HG02759 (cell line): Measurements from ENCODE around the gene IFT88.
"Not testable (repeated sequence)": the region's sequence is repeated elsewhere in the genome, so short reads cannot be mapped to it uniquely, and the experiment has no call there.

Source experiments
- ATAC-seq: cut with Tn5 transposase; IDR thresholded peaks from one replicate; pipeline ENCODE4 v1.9.1; 2021; ENCODE audit warnings: mild to moderate bottlenecking, moderate library complexity; ENCODE audit not compliant: unreplicated experiment

Gene IFT88

DNA sequence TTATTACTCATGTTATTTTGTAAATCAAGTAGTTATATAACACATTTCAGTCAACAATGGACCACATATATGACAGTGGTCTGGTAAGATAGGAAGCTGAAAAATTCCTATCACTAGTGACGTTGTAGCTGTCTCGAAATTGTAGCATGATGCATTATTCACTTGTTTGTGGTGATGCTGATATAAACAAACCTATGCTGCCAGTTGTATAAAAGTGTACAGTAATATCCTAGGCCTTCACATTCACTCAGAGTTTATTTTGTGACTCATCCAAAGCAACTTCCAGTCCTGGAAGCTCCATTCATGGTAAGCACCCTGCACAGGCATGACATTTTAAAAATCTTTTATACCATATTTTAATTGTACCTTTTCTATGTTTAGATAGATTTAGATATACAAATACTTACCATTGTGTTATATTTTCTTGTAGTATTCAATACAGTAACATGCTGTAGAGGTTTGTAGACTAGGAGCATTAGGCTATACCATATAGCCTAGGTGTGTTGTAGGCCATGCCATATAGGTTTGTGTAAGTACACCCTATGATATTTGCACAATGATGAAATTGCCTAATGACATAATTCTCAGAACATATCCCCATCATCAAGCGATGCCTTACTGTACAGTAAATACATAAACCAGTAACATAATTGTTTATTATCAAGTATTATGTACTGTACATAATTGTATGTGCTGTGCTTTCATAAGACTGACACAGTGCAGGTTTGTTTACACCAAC lies 49.3 kb downstream of the IFT88 start:
- no peak for ATAC-seq

DNA sequence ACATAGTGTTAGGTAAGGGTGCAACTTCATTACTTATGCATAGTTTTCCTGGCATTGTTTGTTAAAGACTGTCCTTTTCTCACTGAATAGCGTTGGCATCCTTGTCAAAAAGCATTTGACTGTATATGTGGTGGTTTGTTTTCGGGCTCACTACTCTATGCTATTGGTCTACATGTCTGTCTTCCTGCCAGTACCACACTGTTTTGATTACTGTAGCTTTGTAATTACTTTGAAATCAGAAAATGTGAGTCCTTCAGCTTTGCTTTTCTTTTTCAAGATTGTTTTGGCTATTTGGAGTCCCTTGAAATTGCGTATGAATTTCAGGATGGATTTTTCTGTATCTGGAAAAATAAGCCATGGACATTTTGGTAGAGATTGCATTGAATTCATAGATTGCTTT lies 56.0 kb downstream of the IFT88 start:
- ATAC-seq = no peak

DNA sequence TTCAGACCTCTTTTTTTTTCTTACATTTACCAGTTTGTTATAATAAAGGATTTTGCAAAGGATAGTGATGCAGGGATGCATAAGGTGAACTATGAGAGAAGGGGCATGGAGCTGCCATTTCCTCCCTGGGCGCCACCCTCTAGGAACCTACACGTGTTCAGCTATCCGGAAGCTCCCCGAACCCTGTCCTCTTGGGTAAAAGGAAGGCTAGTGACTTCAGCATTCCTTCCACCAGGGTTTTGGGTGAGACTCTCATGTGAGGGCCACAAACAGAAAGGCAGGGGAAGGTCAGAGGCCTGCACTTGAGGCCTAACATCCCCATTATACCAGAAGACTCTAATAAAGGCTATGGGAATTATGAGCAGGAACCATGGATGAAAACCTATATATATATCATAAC lies 57.3 kb downstream of the IFT88 start:
- ATAC-seq = no peak

DNA sequence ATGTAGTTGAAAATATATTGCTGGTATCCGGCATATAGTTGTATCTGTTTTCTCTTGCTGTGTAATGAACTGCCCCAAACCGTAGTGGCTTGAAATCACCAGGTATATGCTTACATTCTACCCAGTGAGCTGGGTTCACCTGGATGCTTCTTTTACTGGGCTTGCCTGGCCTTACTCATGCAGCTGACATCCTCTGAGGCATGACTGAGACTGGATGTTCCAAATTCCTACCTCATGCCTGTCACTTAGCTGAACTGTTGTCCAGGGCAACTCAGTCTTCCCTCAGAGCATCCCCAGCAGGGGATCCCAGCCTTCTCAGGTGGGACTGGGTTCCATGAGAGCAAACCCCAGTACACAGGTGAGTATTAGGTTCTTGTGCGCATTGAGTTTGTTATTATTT lies 66.8 kb downstream of the IFT88 start:
- no peak for ATAC-seq

DNA sequence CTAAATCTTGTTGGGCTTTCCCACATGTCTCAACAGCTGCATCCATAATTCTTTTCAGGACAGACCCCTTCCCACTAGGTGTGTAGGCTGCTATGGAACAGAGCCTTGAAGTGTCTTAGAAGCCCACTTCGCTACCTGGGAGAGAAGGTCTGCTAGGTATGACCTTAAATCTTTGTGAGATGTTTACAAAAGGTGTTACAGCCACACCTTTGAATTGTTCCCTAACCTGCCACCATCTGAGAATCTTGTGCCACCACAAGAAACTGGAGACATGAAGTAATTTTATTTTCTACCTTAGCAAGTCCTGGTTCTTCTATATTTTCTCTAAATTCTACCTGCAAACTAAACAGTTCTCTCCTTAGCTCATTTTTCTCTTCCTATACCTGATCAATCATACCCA lies 69.1 kb downstream of the IFT88 start:
- no peak for ATAC-seq

DNA sequence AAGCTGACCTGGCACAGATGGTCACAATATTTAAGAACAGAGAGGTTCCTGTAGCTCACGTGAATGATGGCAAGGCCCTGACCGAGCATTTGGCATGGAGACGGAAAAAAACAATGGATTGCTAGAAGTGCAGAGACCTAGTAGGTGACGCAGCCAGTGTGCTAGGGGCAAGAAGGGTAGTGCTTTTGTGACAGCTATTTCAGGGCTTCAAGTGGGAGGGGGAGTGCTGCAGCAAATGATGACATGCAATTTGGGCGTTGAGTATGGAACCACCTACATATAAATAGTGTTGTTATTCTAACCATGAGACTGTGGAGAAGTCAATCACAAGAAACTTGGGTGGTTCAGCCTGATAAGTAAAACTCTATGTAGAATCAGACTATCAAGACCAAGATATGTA lies 70.9 kb downstream of the IFT88 start:
- ATAC-seq = no peak

DNA sequence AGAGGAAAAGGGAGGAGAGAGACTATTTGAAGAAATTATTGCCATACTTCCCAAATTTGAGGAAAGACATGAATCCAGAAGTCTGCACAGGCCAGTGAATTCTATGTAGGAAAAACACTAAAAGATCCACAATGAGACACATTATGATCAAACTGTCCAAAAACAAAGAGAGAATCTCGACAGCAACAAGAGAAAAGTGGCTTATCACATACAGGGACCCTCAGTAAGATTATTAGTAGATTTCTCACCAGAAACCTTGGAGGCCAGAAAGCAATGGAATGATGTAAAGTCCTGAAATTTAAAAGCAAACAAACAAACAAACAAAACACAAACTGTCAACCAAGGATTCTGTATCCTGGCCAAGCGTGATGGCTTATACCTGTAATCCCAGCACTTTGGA lies 80.8 kb downstream of the IFT88 start:
- ATAC-seq = no peak

DNA sequence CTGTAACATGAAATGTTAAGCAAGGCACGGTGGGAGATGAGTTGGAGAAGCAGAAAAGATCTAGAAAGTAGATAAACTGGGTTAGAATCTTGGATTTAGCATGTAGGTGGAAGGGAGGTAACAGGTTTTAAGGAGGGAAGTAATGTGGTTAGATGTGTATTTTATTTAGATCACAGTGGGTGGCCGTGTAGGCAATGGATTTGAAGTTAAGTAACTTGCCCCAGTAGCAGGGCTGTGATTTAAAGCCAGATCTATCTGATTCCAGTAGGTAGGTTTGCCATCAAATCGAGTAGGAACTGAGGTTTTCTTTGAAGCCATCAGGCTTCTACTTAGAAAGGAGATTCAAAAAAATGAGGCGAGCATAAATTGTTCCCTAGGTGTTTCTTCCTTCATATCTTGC lies 86.0 kb downstream of the IFT88 start:
- no peak for ATAC-seq

DNA sequence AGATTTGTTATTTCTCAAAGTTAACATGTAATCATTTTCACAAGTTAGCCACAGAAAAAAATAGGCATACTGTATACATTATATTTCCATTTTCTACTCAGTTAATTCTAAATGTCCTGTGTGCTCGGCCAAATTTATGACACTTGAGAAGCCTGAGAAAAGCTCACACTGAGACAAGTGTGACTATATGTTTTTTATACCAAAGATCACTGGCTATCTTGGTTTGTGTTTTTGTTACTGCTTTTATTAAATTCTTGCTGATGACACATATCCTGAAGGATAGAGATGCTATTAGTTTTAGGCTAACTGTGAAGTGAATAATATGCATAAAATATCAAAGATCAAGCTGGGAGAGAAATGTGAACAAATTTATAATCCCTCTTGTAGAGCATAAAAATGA lies 87.2 kb downstream of the IFT88 start:
- ATAC-seq = no peak

DNA sequence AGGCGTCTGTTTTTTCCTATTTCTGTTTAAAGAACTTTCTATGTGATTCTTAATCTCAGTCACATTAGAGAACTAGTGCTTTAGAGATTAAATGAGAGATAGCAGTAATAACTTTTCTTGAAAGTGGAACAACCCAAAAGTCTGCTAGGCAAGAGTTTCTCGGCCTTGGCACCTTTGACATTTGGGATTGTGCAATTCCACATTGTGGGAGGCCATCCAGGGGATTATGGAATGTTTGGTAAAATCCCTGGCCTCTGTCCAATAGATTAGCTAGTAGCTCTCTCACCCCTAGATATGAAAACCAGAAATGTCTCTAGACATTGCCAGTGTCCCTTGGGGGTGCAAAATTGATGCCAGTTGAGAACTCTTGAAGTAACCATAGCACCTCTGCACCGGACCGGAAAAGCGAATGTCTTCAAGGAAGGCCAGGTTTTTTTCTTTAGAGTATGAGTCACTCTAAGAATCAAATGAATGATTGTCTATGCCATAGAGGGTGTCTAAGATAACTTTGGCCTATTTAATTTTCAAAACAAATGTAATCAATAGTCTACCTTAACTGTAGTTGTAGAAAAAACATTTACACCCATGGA lies 91.6 kb downstream of the IFT88 start:
- ATAC-seq = no peak

DNA sequence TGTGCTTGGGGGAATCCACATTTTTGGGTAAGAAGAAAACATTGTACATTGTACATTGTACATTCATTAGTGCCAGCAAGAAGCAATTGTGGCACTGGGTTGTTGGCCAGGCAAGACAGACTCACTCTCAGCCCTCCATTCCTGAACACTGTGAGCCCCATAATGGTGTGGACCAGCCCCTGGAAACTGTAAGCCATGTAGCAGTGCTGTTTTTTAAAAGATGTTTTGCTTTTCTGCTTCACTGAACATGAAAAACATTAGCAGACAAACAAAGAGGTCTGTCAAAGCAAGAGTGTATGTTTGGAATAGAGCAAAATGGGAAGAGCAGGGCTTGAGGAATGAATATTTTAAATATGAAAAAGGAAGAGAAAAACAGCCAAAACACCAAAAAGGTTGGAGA lies 97.4 kb downstream of the IFT88 start:
- ATAC-seq = no peak

DNA sequence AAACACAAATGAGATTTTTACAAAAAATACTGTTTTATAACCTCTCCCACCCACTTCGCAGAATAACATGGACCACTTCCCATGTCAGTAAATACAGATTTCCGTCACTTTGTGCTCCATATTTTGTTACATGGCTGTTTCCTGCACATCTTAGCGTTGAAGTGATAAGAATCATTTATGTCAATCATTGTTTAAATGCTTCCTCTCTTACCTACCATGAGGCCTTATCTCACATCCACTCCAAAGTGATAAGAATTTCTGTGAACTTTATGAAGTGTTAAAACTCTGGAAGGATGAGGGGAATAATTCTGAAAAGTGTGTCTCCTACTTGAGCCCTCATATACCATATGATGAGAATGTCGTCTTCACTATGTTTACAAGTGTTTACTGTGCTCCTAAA lies 100.0 kb downstream of the IFT88 start:
- no peak for ATAC-seq

DNA sequence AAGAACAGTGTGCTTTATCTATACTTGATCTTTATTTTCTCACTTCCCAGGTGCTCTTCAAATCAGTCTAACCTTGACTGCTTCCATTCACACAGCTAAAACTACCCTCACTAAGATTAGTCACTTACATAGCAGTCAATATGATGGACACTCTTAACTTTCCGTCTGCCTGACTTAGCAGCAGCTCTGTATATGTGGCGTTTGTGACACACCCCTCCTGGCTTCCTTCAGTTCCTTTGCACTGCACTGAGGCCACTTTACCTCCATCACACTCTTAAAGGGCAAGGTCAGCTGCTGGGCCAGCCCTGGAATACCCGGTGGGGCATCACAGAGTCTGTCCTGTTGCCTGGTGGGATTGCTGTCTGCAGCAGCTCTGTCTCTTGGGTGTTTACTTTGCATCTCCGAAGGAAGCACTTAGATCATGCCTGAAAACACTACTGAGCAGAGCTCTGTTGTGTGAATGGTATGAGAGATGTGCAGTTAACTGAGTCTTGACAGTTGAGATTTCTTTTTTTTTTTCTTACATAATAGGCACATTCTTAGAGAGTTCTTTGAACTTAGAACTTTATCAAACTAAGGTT lies 101.0 kb downstream of the IFT88 start:
- no peak for ATAC-seq

DNA sequence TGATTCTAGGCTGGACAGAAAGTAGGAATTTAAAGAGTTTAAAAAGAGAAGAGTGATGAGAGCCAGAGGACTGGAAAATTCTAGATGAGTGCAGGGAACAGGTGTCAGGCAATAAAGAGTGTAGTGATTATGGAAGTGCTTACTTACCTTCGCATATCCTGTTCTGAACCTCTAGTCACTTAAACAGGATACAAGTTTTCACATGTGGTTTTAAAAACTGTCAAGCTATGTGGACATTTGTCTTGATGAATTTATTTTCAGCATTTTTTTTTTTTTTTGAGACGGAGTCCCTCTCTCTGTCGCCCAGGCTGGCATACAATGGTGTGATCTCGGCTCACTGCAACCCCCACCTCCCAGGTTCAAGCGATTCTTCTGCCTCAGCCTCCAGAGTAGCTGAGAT lies 102.2 kb downstream of the IFT88 start:
- no peak for ATAC-seq

DNA sequence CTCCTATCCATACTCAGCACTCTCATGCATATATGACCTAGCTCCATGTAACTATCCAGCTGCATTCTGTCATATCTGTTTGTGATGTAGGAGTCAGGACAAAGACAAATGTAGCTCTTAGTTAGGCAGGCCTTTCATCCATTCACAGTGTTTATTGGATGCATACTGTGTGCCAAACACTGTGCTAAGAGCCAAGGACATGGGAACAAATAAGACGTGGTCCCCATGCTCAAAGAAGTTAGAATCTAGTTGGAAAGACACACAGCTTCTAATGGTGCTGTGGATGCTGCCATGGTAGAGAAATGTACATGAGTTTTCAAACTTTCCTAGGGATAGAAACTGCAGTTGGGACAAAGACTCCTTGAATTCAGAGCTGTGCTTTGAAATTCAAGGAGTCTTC lies 104.8 kb downstream of the IFT88 start:
- ATAC-seq = no peak

DNA sequence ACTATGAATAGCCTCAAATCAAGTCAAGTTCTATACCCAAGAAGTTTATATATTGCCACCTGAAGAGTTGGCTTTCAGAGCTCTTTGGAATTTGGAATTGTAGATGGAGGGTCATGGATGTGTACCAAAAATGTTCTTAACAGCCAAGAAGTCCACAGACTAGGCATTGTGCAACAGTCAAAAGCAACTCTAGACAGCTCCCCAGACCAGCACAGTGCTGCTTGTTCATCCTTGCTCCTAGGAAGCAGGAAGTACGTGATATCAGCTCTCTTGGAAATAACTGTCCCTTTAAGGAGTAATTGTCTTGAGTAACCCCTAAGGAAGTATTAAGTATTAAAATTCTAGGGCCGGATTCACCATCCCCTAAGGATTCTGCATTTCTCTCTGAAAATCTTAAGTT lies 105.8 kb downstream of the IFT88 start:
- ATAC-seq = no peak

DNA sequence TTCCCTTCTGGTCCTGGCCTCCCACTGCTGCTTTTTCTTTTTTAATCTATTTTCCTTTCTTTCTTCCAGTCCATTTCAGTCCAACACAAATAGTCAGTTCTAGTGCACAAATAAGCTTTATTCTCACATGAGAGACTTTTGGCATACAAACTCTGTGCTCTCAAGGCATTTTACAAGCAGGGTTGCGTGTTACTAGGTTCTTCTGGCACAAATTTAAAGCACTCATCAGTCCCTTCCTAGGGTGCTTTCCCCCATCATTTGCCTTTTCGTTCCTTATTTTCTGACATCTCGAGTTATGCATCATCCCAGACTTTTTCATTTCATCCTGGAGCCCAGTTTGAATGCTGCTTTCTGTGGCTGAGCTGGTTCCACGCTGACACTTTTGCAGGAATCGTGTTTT lies 106.8 kb downstream of the IFT88 start:
- ATAC-seq = no peak

DNA sequence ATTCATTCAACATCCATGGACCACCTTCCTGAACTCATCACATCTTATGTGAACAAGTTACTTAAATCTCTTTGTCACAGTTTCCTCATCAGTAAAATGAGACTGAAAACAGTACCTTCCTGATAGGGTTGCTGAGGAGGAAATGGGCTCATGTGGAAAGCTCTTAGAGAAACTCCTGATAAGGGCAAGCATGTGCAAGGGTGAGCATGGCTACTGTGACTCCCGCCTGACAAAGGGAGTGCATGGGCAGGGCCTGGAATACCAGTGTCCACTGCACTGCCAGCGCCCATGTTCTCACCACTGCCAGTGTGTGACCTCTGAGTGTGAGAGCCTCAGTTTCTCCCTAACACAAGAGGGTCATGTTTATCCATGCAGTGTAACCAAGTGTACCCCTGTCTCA lies 109.3 kb downstream of the IFT88 start:
- ATAC-seq = no peak

DNA sequence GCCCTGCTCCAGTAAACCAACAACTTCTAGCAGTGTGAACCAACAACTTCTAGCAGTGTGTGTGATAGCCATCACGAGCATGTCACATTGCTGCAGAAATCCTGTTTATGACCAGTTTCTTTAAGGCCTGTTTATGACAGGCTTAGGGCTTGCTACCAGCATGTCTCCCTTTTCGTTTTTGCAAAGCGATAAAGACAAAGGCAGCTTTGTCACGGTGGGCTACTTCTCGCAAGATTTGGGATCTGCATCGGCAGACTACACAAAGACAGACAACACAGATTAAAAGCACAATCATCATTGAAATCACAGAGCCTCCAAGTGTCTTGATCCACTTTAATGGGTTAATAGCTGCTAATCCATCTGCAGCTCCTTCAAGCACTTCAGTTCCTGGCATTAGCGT lies 111.6 kb downstream of the IFT88 start:
- ATAC-seq = not testable (repeated sequence)

DNA sequence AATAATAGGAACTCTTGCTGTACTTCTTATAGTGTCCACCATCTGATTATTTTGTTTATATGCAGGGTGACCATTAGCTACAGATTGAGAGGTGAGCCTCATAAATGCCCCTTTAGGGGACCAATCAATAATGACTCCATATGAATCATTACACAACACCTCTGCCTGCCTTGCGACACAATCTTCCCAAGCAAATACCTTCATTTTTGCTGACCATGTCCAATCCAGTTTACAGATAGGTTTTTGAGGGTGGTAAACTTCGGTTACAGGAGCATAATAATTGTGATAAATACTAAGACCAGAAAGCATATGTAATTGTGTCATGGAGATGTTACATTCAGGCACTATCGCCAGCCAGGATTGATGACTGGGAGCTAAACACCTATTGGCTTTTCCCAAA lies 112.9 kb downstream of the IFT88 start:
- no peak for ATAC-seq

DNA sequence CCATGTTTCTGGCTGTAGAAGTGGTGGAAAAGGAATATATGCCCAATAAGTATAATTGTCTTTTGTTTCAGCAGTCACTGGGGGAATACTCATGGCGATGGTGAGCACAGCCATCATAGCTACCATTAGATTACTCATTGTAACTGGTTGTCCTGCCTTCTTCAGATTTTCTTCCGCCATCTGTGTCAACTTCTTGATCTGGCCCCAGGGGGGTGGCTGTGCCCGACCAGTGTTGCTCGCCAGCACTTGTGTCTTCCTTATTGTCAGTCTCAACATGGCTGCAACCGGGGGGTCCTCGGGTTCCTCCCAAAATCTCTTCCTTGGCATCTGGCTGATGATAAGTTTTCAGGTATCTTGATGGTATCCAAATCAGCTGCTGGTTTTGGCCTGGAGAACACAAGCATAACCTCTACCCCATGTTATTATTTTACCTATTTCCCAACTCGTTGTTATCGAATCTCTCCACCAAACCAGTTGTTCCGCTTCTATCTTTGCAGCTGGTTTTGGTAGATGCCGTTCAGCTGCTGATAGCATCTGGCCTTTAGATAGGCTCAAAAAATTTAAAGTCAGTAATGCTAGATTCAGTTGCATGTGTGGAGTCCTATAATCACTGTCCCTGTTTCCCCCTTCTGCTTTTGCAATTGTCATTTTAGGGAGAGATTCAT lies 113.6 kb downstream of the IFT88 start:
- no peak for ATAC-seq

DNA sequence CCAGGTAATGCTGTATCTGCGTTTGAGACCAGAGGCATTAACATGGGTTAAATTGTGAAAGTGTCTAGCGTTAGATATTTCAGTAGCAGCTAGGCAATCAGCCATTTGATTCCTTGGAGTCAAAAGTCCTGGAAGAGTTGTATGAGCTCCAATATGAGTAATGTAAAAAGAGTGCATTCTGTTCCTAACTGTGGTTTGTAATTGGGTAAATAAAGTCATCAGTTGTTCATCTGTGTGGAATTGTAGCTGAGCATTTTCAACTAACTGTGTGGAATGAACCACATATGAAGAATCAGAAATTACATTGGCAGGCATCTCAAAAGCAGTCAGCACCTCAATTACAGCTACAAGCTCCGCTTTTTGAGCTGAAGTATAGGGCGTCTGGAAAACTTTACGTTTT lies 114.5 kb downstream of the IFT88 start:
- not testable (repeated sequence) for ATAC-seq
